NK-92 treated with Interleukin-12 subunit alpha and Interleukin-12 subunit beta, amount 100 ng/mL, for 24 hours (cell line): ENCODE measurements around the gene ZNF239.
"Not testable (repeated sequence)": the region's sequence is repeated elsewhere in the genome, so short reads cannot be mapped to it uniquely, and the experiment has no call there.

Source experiments
- DNase-seq: peaks from one replicate; lab custom pipeline; 2025; lab: John Stamatoyannopoulos, UW

ZNF239 gene

GRCh38 chr10:43574001-43574892 is at the start of gene ZNF239:
ZNF239 (minus strand) TSS chr10:43574616; CDS start chr10:43558079, 16,537 bp downstream.
- DNase-seq, result no peak

GRCh38 chr10:43623351-43623750 is 48.9 kb upstream of the ZNF239 start:
- no peak for DNase-seq

- DNase-seq, result no peak
These were observed 47.6 kb upstream of the ZNF239 start for GRCh38 chr10:43622038-43622437.

- no peak for DNase-seq
These were observed 45.0 kb upstream of the ZNF239 start for GRCh38 chr10:43619368-43619767.

- DNase-seq, result no peak
These were observed 42.4 kb upstream of the ZNF239 start for GRCh38 chr10:43616697-43617370.

- no peak for DNase-seq
These were observed 36.2 kb upstream of the ZNF239 start for GRCh38 chr10:43610636-43611035.

GRCh38 chr10:43607199-43607573 is 32.8 kb upstream of the ZNF239 start:
- no peak for DNase-seq

GRCh38 chr10:43606323-43607198 is 32.1 kb upstream of the ZNF239 start, which contains the start of gene ZNF485:
ZNF485 (plus strand) TSS chr10:43606438; CDS start chr10:43607051, 613 bp downstream.
- DNase-seq, result peak; percentile 61

- no peak for DNase-seq
These were observed 31.5 kb upstream of the ZNF239 start for GRCh38 chr10:43605850-43606322.

- DNase-seq, result not testable (repeated sequence)
These were observed 27.2 kb upstream of the ZNF239 start for GRCh38 chr10:43601576-43601975.

GRCh38 chr10:43599333-43599732 is 24.9 kb upstream of the ZNF239 start:
- DNase-seq, result no peak

GRCh38 chr10:43598446-43598845 is 24.0 kb upstream of the ZNF239 start:
- DNase-seq, result no peak

- DNase-seq, result no peak
These were observed 22.1 kb upstream of the ZNF239 start for GRCh38 chr10:43596546-43596945.

GRCh38 chr10:43595739-43596298 is 21.4 kb upstream of the ZNF239 start:
- no peak for DNase-seq

GRCh38 chr10:43594944-43595589 is 20.7 kb upstream of the ZNF239 start:
- DNase-seq, result peak; percentile 8

- DNase-seq, result no peak
These were observed 17.0 kb upstream of the ZNF239 start for GRCh38 chr10:43591303-43591904.

- DNase-seq, result not testable (repeated sequence)
These were observed 12.3 kb upstream of the ZNF239 start for GRCh38 chr10:43586730-43587115.

GRCh38 chr10:43585981-43586729 is 11.7 kb upstream of the ZNF239 start:
- no peak for DNase-seq

- no peak for DNase-seq
These were observed 10.6 kb upstream of the ZNF239 start for GRCh38 chr10:43585046-43585445.

- no peak for DNase-seq
These were observed 9.6 kb upstream of the ZNF239 start for GRCh38 chr10:43584051-43584450.
